Measurements from ENCODE around the gene BACE1.

BACE1 gene

GRCh38 chr11:117309310-117309709 is 6.7 kb downstream of the BACE1 start:
- DNase-seq (ENCODE audit: low spot score) = no peak

GRCh38 chr11:117305145-117305544 is 10.9 kb downstream of the BACE1 start:
- no peak for DNase-seq (ENCODE audit: low spot score)

- DNase-seq (ENCODE audit: low spot score) = no peak
These were observed 12.3 kb downstream of the BACE1 start for GRCh38 chr11:117303646-117304315.

- no peak for DNase-seq (ENCODE audit: low spot score)
These were observed 13.0 kb downstream of the BACE1 start for GRCh38 chr11:117303101-117303500.

GRCh38 chr11:117302228-117302627 is 13.8 kb downstream of the BACE1 start:
- DNase-seq (ENCODE audit: low spot score) = no peak

- DNase-seq (ENCODE audit: low spot score) = peak; percentile 26
These were observed 15.3 kb downstream of the BACE1 start for GRCh38 chr11:117300773-117301172.

GRCh38 chr11:117300283-117300663 is 15.8 kb downstream of the BACE1 start:
- peak; percentile 24 for DNase-seq (ENCODE audit: low spot score)

GRCh38 chr11:117299351-117300282 is 16.4 kb downstream of the BACE1 start:
- no peak for DNase-seq (ENCODE audit: low spot score)

GRCh38 chr11:117298195-117298594 is 17.9 kb downstream of the BACE1 start:
- no peak for DNase-seq (ENCODE audit: low spot score)

GRCh38 chr11:117296881-117297280 is 19.2 kb downstream of the BACE1 start:
- DNase-seq (ENCODE audit: low spot score) = no peak

- no peak for DNase-seq (ENCODE audit: low spot score)
These were observed 20.5 kb downstream of the BACE1 start for GRCh38 chr11:117295438-117296137.

GRCh38 chr11:117292616-117293015 is 23.4 kb downstream of the BACE1 start:
- no peak for DNase-seq (ENCODE audit: low spot score)

GRCh38 chr11:117290809-117291396 is 25.2 kb downstream of the BACE1 start, which contains the start of gene BACE1-AS:
Gene BACE1-AS, plus strand, starts transcription at chr11:117291346.
- no peak for DNase-seq (ENCODE audit: low spot score)

GRCh38 chr11:117289795-117290194 is 26.3 kb downstream of the BACE1 start:
- no peak for DNase-seq (ENCODE audit: low spot score)

GRCh38 chr11:117287668-117288067 is 28.4 kb downstream of the BACE1 start:
- no peak for DNase-seq (ENCODE audit: low spot score)

GRCh38 chr11:117286588-117286987 is 29.5 kb downstream of the BACE1 start:
- no peak for DNase-seq (ENCODE audit: low spot score)

GRCh38 chr11:117284053-117284452 is 32.0 kb downstream of the BACE1 start:
- DNase-seq (ENCODE audit: low spot score) = no peak

GRCh38 chr11:117282956-117283355 is 33.1 kb downstream of the BACE1 start:
- no peak for DNase-seq (ENCODE audit: low spot score)

GRCh38 chr11:117281869-117282268 is 34.2 kb downstream of the BACE1 start:
- no peak for DNase-seq (ENCODE audit: low spot score)

- peak; percentile 90 for DNase-seq (ENCODE audit: low spot score)
These were observed 34.9 kb downstream of the BACE1 start for GRCh38 chr11:117281159-117281558.

GRCh38 chr11:117279711-117280376 is 36.2 kb downstream of the BACE1 start:
- DNase-seq (ENCODE audit: low spot score) = no peak

- DNase-seq (ENCODE audit: low spot score) = no peak
These were observed 37.7 kb downstream of the BACE1 start for GRCh38 chr11:117278347-117278746.

Measured in GM03348 (cell line).